Ramos (cell line): Measurements from ENCODE around the gene OR6X1.
"Not testable (repeated sequence)": the region's sequence is repeated elsewhere in the genome, so short reads cannot be mapped to it uniquely, and the experiment has no call there.

ENCODE experiments used
- in situ Hi-C: fragments of 300-500 bp; cut with MboI; formaldehyde crosslinking; loops from one replicate; pipeline ENCODE4 v1.14.3; 2022; ENCODE audit warnings: low sequenced_read_pairs; ENCODE audit not compliant: unreplicated experiment

Gene OR6X1

DNA sequence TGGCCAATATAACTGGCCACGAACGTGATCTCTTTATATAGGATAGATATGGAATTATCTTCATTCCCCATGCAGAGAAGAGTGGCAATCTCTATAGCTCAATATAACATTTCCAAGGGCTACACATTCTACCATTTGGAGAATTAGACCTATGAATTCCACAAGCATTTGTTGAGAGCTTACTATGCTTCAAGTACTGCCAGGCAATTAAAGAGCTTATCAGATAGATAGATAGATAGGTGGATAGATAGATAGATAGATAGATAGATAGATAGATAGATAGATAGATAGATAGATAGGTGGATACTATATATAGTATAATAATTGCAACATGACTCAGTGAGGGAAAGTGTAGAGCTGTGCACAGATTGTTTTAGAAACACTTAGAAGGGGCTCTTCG lies 1.5 kb upstream of the OR6X1 start:
- in situ Hi-C loops: no loop called here

DNA sequence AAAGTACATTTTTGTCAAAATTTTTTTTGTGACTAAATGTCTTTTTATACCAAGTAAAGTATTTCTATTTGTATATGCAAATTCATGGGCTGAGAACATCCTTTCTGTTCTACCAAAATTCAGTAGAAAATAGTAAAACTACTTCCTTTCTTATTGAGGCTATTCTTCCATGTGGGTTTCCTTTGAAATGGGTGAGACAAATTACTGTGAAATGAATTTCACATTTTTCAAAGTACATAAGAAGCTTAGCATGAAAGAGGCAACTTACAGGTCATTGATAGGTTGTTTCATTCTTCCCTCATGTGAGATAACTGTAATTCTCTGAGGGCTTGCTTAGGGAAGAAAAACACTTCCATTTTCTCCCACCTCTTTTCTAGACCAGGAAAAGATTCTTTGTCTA lies 1.0 kb upstream of the OR6X1 start:
- in situ Hi-C loops: no loop called here

DNA sequence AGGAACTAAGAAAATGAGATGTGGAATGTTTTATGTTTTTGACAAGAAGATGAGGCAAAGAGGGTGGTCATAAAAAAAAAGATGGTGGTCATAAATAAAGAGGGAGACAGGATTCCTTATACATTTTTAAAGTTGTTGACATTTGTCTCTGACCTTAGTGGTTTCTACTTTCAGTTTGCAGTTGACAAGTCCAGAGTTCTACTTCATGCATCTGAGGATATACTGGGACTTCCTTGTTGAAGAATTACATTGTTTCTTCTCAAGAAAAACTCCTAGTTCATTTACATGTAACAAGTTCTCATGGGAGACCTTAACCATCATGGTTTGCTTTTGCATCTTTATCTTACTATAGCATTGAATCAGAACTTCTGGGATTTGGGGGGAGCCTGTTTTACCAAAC lies 1.2 kb downstream of the OR6X1 start:
- in situ Hi-C loops: no loop called here

DNA sequence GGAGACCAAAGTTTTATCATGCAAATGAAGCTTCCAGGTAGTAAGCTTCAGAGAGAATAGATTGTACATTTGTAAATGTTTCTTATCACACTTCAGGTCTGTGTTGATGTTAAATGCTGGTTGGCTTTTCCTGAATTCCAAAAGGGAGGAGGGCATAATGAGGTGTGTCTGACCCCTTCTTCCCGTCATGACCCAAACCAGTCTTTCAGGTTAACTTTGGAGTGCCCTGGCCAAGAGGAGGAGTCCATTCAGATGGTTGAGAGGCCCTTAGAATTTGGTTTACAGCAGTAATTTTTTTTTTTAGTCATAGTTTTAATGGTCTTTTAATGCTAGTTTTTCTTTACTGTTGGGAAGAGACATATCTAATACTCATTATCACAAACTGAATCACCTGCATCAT lies 2.5 kb downstream of the OR6X1 start:
- in situ Hi-C loops: no loop called here

DNA sequence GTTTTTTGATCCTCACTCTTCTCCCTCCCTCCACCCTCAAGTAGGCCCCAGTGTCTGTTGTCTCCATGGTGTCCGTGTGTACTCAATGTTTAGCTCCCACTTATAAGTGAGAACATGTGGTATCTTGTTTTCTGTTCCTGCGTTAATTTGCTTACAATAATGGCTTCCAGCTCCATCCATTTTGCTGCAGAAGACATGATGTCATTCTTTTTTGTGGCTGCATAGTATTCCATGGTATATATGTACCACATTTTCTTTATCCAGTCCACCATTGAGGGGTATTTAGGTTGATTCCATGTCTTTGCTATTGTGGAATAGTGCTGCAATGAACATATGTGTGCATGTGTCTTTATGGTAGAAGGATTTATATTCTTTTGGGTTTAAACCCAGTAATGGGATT lies 6.0 kb downstream of the OR6X1 start:
- in situ Hi-C loops: not testable (repeated sequence)

DNA sequence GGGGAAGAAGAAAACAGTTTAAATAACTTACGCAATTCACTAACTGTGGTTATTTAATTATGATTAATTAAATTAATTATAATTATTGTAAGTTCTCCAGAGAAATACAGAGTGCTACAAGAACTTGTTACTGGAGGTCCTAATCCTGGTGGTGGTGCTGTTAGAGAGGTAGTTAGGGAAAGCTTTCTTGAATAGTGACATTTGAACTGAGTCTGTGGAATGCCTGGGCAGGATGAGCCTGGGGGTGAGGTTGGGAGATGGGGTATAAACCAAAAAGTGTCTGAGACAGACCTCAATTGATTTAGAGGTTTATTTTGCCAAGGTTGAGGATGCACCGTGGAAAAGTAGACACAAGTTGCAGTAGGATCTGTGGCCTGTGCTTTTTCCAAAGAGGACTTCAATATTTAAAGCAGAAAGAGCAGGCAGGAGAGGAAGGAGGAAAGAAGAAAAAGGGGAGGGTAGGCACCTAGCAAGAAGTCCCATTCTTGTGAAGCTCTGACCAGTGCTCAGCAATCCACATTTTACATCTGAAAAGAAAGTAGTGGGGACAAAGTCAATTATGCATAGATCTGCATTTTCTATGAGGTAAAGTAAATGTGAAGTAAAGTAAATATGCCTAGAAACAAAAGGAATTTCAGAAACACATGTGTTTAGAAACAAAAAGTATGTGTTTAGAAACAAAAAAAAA lies 8.4 kb downstream of the OR6X1 start:
- in situ Hi-C loops: no loop called here

DNA sequence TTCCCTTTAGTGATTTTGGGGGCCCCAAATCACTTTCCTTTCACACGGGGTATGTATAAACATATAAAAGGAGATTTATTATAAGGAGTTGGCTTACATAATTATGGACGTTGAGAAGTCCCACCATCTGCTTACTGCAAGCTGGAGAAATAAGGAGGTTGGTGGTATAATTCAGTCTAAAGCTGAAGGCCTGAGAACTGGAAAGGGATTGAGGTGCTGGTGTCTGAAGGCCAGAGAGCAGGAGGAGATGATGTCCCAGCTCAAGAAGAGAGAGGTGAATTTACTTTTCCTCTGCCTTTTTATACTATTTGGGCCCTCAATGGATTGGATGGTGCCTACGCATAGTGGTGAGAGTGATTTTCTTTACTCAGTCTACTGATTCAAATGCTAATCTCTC lies 11.6 kb downstream of the OR6X1 start:
- in situ Hi-C loops: no loop called here

DNA sequence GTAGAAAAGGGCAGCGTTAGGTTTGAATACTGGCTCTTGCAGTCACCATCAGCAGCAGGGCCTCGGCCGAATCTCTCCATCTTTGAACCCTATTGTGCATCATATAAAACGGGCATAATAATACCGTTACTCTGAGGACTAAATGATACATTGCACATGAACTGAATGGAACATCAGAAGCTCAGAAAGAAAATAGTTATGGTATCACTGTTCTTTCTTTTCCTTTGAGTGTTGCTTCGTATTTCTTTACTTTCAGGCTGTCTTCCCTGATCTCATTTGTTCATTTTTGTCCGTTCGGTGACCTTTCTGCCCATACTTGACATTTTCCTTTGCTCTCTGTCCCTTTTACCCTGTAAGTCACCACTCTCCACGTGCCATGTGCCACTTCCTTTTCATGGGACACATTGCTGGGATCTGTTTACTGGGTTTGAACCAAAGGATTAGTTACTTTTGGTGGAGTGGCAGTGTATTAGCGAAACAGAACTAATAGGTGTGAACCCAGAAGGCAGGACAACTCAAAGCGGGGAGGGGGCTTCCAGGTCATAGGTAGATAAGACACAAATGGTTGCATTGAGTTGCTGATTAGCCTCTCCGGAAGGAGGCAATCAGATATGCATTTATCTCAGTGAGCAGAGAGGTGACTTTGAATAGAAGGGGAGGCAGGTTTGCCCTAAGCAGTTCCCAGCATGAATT lies 12.1 kb downstream of the OR6X1 start:
- in situ Hi-C loops: no loop called here

DNA sequence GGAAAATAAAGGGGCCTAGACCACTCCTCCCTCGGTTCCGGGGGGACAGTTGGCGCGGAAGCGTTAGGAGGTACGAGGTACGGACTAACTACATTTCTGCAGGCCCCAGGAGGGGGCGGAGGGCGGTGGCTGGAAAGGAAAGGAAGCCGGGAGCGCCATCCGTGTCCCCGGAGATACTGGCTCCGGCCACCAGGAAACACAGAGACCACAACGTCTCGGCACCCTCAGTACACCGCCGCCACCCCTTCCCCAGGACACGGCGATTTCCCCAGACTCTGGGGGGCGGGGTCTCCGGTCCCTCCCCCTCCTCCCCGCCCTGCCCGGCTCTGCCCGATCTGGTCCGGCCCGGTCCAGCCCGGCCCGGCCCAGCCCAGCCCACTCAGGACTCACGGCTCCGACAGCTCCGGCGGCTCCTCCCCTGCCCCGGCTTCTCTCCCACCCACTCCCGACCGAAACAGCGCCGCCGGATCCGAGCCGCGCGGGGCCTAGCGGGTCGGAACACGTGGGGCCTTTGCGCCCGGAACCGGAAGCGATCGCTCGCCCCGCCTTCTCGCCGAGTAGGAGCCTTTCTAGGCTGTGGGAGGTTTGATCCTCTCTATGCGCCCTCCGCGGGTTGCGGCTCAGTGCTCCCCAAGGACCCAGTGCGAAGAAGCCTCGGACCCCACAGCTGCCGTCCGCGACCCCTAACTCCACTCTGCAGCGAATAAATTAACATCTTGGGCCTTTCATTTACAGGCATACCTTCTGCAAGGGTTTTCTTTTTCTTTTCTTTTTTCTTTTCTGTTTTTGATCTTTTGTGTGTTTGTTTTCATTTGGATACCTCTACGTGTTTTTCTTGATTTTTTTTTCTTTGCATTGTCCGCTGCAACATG lies 12.9 kb downstream of the OR6X1 start, which contains the start of gene ZNF202:
TSS of gene ZNF202 (minus strand) at position 502 of the 872 bp plus-strand sequence. CDS start 10,772 bp downstream, outside the sequence.
- in situ Hi-C loops: no loop called here

DNA sequence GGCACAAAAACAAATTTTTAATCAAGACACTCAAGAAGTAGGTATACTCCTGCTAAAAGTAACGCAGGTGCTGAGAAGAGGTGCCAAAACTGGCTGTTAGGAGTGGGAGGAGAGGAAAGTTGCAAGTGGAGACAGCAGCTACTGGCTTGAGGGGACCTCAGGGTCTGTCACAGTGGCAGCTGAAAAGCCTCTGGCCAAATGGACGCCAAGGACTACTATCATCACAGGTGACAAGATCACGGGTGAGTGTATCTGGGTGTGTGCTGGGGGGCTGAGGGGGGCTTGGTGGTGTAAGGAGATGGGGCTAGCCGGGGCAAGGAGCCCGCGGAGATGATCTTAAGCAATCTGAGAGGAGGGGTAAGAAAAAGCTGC lies 13.5 kb downstream of the OR6X1 start:
- in situ Hi-C loops: no loop called here

DNA sequence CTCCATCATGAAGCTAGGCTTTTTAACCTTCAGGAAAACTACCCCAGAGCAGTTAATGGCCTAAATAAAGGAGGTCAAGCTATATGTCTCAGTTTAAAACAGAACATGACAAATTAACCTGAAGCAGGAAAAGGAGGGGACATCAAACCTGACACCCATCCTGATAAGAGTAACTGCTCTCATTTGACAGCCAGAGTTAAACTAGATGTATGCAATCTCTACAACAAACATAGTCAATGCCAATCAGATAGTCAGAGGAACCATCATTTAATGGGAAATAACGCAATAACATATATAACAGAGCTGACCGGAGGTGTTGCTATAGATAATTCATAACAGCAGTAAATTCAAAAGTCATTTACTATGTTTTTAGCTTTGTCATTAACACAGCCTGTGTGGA lies 15.9 kb downstream of the OR6X1 start:
- in situ Hi-C loops: no loop called here

DNA sequence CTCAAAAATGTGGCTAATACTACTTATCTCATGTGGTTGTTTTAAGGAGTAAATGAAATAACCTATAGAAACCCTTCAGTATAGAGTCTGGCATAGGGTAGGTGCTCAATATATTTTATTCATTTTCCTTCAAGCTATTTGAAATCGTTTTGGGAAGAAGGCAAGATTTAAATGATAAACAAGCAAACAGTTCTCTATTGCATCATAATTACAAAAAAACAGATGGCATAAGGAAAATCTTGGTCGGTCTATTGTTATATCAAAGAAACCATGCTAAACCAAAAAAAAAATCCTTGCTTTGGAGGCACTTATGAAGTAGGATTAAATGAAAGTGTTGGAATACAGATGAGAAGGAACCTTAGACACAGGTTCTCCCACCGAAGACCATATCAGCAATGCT lies 17.5 kb downstream of the OR6X1 start:
- in situ Hi-C loops: no loop called here

DNA sequence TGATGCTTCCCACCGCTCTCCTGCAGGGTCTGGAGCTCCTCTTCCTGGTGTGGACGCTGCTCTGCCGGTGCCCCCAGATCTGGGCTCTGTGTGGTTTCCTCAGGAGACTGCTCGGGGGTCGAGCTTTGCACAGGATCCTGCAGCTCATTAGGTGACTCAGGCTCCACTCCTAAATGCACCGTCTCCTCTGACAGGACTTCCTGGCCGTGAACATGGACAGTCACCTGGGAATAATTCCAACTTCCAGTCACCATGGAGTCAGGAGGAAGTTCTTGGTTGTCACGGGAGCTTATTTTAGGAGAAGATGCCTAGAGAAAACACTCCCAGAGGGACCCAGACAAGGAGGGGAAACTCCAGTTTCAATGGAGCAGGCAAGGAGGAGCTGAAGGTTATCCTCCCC lies 24.7 kb downstream of the OR6X1 start:
- in situ Hi-C loops: no loop called here

DNA sequence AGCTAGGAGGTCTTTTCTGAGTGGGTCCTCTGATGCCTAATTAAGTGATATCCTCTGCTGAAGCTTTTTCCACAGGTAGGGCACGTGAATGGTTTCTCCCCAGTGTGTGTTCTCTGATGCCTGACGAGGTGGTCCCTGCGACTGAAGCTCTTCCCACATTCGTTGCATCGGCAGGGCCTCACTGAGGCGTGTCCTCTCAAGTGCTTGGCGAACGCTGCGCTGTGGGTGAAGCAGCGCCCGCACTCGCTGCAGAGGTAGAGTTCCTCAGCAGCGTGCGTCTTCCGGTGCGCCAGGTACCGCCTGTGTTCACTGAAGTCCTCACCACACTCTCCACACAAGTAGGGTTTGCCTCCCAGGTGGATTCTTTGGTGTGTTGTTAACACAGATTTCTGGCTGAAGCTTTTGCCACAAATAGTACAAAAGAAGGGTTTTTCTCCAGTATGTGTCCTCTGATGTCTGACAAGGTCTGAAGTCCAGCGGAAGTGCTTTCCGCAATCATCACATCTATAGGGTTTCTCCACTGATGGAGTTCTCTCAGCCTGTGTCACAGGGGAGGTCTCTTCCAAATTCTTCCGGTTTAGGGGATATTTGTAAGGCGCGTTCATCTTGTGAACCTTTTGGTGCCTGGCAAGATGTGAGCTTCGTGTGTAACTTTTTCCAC lies 28.2 kb downstream of the OR6X1 start:
- in situ Hi-C loops: no loop called here

DNA sequence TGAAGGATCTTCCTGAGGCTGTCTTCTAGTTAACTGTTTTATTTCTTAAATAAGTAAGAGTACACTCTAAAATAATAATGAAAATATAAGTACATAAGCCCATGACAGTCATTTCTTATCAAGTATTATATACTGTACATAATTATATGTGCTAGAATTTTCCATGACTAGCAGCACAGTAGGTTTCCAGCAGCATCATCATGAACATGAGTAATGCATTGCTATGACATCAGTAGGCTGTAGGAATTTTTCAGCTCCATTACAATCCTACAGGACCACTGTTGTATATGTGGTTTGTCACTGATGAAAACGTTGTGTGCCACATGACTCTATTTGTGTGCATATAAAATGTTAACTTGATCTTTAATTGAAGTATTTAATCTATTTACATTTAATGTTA lies 34.9 kb downstream of the OR6X1 start:
- in situ Hi-C loops: no loop called here

DNA sequence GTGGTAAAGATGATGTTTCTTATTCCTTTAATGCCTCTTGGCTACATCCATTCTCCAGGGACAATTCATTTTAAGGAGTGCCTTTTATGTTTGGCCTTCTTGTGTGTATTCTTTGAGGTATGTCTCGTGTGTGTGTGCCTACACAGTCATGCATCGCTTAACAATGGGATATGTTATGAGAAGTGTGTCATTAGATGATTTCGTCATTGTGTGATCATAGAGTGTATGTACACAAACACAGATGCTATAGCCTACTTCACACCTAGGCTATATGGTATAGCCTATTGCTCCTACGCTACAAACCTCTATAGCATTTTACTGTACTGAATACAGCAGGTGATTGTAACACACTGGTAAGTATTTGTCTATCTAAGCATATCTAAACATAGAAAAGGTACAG lies 35.8 kb downstream of the OR6X1 start:
- in situ Hi-C loops: no loop called here

DNA sequence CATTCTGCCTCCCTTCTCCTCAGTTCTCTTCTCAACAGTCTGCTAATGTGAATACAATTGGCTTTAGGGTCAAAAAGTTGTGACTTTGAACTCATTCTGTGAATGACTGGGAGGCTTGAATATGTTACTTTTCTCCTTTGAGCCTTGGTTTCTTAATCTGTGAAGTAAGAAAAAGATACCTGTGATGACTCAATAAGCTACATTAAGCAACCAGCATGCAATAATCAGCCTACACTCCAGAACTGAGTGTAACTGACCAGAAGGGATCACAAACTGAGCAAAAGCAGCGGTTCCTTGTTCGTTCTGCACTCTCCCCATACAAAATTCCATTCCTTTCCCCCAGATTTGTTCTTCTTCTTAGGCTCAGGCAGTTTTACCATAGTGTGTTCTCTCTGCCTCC lies 36.3 kb downstream of the OR6X1 start:
- in situ Hi-C loops: no loop called here

DNA sequence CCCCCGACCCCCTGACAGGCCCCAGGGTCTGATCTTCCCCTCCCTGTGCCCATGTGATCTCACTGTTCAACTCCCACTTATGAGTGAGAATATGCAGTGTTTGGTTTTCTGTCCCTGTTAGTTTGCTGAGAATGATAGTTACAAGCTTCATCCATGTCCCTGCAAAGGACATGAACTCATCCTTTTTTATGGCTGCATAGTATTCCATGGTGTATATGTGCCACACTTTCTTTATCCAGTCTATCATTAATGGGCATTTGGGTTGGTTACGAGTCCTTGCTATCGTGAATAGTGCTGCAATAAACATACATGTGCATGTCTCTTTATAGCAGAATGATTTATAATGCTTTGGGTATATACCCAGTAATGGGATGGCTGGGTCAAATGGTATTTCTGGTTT lies 41.7 kb downstream of the OR6X1 start:
- in situ Hi-C loops: not testable (repeated sequence)

DNA sequence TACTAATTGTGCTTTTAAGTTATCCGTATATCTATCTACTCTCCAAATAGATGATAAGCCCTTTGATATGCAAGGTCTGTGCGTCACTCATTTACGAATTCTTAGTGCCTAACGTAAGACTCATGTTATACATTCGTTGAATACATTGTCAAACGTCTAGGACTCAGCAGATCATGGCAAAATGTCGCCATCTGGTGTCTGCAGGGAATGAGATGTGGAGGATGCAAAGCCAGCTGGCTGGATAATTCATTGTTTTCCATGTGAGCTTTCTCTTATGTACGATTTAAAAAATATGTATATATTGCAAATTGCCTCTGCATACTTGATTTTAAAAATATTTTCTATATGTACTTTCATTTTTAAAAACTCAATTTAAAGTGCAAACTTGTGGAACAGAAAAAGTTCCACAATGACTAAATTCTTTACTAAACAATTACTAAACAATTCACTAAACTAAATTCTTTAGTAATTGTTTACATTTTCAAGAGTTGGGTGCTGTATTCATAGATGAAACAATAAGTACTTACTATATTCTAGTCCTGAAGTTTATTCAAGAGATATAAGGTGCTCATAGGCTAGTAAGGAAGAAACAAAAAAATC lies 46.6 kb downstream of the OR6X1 start:
- in situ Hi-C loops: no loop called here

DNA sequence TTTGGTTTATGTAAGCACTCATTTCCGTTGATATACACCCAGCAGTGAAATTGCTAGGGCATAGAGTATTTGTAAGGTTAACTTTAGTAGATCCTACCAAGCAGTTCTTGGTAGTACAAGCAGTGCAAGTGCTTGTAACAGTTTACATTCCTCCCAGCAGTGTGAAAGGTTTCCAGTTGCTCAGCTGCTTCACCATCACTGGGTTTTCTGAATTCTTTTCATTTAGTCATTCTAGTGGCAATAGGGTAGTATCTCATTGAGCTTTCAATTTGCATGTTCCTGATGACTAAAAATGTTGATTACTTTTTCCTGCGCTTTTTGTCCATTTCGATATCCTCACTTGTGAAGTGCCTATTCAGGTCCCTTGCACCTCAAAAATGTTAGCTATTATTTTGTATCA lies 47.1 kb downstream of the OR6X1 start:
- in situ Hi-C loops: no loop called here
